Natural killer cell treated with Interleukin-12 subunit alpha and Interleukin-12 subunit beta and Interleukin-15 and Interleukin-18, amount 100 ng/mL, for 72 hours (primary cell): ENCODE measurements around the gene F7. TPM values are rescaled to one million over a fixed set of nuclear protein-coding genes. Genes with fewer than 3 reads are reported as not detected.
"Not testable (repeated sequence)": the region's sequence is repeated elsewhere in the genome, so short reads cannot be mapped to it uniquely, and the experiment has no call there.

ENCODE experiments used
- ATAC-seq, 2 donors: fragments of 150-1000 bp; cut with Tn5 transposase in 1 of 2; sonication (Bioruptor Pico), chemical (Tn5 transposase) in 1 of 2; 2 replicates each; pipeline ENCODE4 v1.10.0; 2021
- DNase-seq: peaks from one replicate; pipeline ENCODE4 v3.0.0; 2022; ENCODE audit warnings: low spot score
- H3K27ac Mint-ChIP-seq, 2 donors: 1 replicate in 1 of 2; 2 replicates in 1 of 2; pipeline ENCODE4 v1.8.0; 2022; ENCODE audit warnings: mixed read lengths in 2 of 2, mild to moderate bottlenecking in 1 of 2, moderate library complexity in 1 of 2
- H3K27me3 Mint-ChIP-seq, 2 donors: 1 replicate in 1 of 2; 2 replicates in 1 of 2; pipeline ENCODE4 v1.8.0; 2022; ENCODE audit warnings: mixed read lengths in 2 of 2
- H3K36me3 Mint-ChIP-seq: one replicate; pipeline ENCODE4 v1.8.0; 2022; ENCODE audit warnings: mixed read lengths
- H3K4me1 Mint-ChIP-seq, 2 donors: 1 replicate in 1 of 2; 2 replicates in 1 of 2; pipeline ENCODE4 v1.8.0; 2022; ENCODE audit warnings: low read depth in 2 of 2, mixed read lengths in 2 of 2, mild to moderate bottlenecking in 1 of 2
- H3K4me3 Mint-ChIP-seq: one replicate; pipeline ENCODE4 v1.8.0; 2022; ENCODE audit warnings: mixed read lengths
- H3K9me3 Mint-ChIP-seq: 2 replicates; pipeline ENCODE4 v1.8.0; 2022; ENCODE audit warnings: mixed read lengths
- total RNA-seq, 2 donors: library from RNA; stranded (reverse); gene quantifications; one replicate each; pipeline ENCODE4 v1.2.3, GENCODE V29; 2022

Gene F7
- total RNA-seq, 2 donors from 2014 or later: not detected

DNA sequence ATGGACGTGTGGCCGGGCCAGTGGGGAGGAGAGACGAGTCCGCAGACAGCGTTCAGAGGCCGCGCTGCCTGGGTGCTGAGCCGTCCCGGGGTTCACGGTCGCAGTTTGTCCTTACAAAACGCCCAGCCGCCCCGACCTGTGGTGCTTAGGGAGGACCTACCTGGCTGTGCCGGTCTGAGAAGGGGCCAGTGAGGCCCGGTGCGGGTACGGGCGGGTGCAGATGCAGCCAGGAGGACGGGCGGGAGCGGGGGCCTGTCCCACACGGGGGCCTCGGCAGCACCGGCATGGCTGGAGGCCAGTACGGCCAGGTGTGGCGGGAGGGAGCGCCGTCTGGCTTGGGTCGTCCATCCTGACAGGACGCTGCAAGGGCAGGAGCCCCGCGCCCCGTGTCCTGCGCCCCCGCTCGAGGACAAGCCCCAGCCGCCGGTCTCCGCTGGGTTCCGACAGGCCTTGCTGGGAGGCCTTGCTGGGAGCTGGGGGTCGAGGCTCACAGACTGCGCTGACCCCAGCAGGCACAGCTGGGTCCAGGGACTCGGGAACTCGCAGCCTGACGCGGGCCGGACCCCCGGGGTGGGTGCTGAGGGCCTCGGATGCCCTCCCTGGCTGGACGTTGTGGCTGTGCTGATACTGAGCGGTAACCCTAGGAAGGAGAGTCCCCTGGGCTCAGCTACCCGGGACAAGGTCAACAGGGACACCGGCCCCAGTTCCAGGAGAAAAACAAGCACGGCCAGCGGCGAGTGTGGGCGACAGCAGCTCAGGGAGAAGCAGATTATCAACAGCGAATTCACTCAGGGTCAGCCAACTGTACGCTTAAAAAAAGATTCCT is 47.6 kb downstream of the F7 start:
- Mint-ChIP-seq H3K4me1 (peaks cover 14 to 19% of the 10 kb centered on the region in 2 donors), H3K36me3 (peaks cover 8% of the 10 kb centered on the region), H3K9me3 (peaks cover 10% of the 10 kb centered on the region), H3K27me3 (peaks cover 11 to 17% of the 10 kb centered on the region in 2 donors), H3K4me3 (peak overlapping the region; percentile 90), H3K27ac (peak overlapping the region; percentile 1 to 11)
- DNase-seq (no peak), ATAC-seq (peak; percentile 46 to 55)

DNA sequence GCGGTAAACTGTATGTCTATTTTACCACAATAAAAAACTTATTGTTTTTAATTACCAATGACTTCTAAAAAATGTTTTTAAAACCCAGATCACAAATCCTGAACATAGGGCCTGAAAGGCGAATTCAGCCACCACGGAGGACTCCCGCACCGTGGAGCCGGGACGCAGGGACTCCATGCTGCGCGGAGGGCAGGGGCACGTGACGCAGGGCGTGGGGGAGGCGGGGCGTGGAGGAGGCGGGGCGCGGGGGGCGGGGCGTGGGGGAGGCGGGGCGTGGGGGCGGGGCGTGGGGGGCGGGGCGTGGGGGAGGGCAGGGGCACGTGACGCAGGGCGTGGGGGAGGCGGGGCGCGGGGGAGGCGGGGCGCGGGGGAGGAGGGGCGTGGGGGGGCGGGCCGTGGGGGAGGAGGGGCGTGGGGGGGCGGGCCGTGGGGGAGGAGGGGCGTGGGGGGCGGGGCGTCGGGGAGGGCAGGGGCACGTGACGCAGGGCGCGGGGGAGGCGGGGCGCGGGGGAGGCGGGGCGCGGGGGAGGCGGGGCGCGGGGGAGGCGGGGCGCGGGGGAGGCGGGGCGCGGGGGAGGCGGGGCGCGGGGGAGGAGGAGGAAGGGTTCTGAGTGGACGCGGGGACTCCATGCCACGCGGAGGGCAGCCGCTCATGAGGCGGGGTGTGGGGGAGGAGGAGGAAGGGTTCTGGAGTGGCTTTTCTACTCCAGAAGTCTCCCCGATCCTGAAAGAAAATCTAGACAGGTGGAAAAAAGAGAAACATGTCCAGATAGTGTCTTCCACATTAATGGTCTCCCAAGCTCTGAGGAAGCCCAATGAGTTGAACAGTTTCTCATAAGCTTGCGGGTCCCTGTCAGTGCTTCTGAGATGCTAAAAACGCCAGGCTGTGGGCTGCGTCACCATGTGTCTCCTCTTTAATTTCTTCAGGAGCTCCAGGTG is 48.5 kb downstream of the F7 start:
- DNase-seq: no peak
- peak; percentile 81 to 84 for ATAC-seq
- Mint-ChIP-seq H3K4me3 (peak overlapping the region; percentile 90), H3K9me3 (peaks cover 10% of the 10 kb centered on the region), H3K27ac (peak overlapping the region in 1 of 2 donors; percentile 47), H3K36me3 (peaks cover 8% of the 10 kb centered on the region), H3K27me3 (peaks cover 11 to 17% of the 10 kb centered on the region in 2 donors), H3K4me1 (peaks cover 14 to 19% of the 10 kb centered on the region in 2 donors)

DNA sequence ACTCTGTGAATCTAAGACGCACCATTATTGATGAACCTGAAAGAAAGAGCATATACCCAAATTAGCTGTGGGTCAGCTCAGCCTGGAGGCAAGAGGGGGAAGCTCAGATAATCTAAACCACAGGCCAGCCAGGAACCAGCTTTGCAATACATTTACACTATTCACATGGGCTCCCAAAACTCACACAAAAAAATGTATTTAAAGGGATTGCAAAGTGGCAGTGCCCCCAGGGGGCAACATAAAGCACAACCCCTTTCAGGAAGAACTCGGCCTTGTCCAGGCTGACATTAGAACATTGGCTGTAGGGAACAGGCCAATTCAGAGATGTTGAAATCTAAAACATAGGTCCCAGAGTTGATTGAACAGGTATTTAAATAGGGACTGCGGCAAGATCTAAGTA is 49.6 kb downstream of the F7 start:
- H3K27me3 Mint-ChIP-seq: peaks cover 11 to 17% of the 10 kb centered on the region in 2 donors
- DNase-seq: no peak
- peak overlapping the region; percentile 38 for H3K4me3 Mint-ChIP-seq
- H3K36me3 Mint-ChIP-seq: peaks cover 8% of the 10 kb centered on the region
- no peak for ATAC-seq
- H3K27ac Mint-ChIP-seq: peak overlapping the region in 1 of 2 donors; percentile 47
- H3K4me1 Mint-ChIP-seq: peaks cover 18 to 19% of the 10 kb centered on the region in 2 donors
- H3K9me3 Mint-ChIP-seq: peaks cover 10% of the 10 kb centered on the region

DNA sequence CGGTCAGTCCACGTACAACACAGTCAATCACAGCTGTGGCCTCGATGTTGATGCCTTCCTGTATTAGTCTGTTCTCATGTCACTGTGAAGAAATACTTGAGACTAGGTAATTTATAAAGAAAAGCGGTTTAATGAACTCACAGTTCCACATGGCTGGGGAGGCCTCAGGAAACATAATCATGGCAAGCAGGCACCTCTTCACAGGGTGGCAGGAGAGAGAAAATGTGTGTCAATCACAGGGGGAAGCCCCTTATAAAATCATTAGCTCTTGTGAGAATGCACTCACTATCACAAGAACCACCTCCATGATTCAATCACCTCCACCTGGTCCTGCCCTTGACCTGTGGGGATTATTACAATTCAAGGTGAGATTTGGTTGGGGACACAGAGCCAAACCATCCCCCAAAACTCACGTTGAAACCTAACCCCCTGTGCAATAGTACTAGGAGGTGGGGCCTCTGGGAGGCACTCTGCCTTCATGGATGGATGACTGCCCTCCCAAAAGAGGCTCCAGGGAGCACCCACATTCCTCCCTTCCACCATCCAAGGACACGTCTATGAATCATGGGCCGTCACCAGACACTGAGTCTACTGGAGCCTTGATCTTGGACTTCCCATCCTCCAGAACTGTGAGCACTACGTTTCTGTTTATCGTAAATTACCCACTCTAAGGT is 50.5 kb downstream of the F7 start:
- H3K9me3 Mint-ChIP-seq: peaks cover 10% of the 10 kb centered on the region
- peaks cover 9 to 14% of the 10 kb centered on the region in 2 donors for H3K27me3 Mint-ChIP-seq
- no peak for ATAC-seq
- H3K36me3 Mint-ChIP-seq: peaks cover 8% of the 10 kb centered on the region
- peaks cover 18 to 19% of the 10 kb centered on the region in 2 donors for H3K4me1 Mint-ChIP-seq
- no peak overlapping the region for H3K4me3 Mint-ChIP-seq
- no peak overlapping the region for H3K27ac Mint-ChIP-seq
- no peak for DNase-seq

DNA sequence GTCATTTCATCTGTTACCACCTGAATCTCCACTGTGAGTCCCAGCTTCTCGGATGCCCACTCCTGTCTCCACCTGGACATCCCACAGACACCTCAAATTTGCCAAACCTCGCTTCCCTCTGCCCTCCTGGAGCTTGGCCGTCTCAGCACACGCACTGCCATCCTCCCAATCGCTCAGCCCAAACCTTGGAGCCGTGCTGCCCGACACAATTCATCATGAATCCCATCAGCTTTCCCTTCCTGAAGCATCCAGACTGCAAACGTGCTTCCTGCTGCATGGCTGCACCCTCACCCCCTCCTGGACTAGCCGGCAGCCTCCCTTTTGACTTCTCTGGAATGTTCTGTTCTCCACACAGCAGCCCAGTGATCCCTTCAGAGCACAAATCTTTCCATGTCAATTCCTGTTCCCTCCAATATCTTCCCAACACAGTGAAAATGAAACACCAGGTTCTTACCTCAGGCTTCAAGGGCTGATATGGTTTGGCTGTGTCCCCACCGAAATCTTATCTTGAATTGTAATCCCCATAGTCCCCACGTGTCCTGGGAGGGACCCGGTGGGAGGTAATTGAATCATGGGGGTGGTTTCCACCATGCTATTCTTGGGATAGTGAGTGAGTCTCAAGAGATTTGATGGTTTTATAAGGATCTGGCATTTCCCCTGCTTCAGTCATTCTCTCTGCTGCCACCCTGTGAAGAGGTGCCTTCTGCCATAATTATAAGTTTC is 51.8 kb downstream of the F7 start:
- no peak for DNase-seq
- Mint-ChIP-seq H3K4me3 (no peak overlapping the region), H3K27me3 (peaks cover 5 to 7% of the 10 kb centered on the region in 2 donors), H3K4me1 (peaks cover 17% of the 10 kb centered on the region in 2 donors), H3K9me3 (peaks cover 10% of the 10 kb centered on the region), H3K36me3 (peaks cover 8% of the 10 kb centered on the region), H3K27ac (no peak overlapping the region)
- no peak for ATAC-seq

DNA sequence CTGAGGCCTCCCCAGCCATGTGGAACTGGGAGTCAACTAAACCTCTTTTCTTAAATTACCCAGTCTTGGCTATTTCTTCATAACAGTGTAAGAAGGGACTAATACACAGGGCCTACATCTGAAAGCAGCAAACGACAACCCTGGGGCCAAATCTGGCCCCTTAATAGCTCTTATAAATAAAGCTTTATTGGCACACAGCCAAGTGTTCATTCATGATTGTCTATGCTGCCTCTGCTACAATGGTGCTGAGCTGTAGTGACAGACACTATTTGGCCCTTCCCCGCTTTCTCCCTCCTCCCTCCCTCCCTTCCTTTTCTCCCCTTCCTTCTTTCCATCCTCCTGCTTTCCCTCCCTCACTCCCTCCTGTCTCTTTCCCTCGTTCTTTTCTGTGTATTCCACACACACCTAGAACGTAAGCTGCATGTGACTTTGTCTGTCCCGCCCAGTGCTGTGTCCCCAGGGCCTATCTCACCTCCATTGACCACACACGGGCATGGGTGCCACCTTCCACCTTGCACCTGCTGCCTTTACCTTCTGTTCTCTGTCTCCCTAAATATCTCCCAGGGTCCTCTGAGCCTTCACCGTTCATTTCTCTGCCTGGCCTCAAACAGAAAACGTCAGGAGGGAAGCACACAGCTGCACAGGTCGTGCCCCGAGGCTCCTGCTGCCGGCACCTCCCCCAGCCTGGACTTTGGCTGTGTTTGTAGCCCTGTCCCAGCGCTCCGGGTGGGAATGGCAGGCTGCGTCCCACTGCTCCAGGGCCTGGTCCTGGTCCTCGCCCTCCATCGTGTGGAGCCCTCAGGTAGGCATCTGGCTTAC is 52.5 kb downstream of the F7 start, which contains the start of gene PROZ:
Gene PROZ, plus strand, starts transcription at position 720 of the 819 bp plus-strand sequence. Its CDS starts 13 bp downstream, at position 733.
- Mint-ChIP-seq H3K9me3 (peaks cover 10% of the 10 kb centered on the region), H3K4me3 (no peak within 1 kb of the TSS), H3K4me1 (peaks cover 12 to 13% of the 10 kb centered on the region in 2 donors), H3K27ac (no peak within 1 kb of the TSS), H3K27me3 (no peaks in the 10 kb centered on the region), H3K36me3 (peaks cover 8% of the 10 kb centered on the region)
- ATAC-seq (no peak), DNase-seq (no peak)

DNA sequence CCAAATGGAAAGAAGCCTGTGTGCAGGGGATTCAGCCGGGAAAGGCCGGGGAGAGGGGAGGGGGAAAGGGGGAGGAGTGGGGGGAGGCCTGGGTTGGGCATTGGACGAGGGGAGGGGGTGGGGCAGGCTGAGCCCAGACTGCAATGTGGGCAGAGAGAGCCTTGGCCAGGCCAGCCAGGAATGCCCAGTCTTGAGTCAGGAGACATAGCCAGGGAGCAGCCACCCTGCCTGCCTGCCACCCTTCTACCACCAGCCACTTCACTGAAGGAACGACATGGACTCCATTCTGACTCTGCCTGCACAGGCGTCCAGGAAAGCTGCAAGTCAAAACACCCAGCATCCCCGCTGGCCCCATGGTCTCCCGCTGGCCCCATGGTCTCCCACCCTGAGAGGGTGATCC is 53.4 kb downstream of the F7 start:
- H3K36me3 Mint-ChIP-seq: peaks cover 8% of the 10 kb centered on the region
- peaks cover 10% of the 10 kb centered on the region for H3K9me3 Mint-ChIP-seq
- H3K27me3 Mint-ChIP-seq: no peaks in the 10 kb centered on the region
- no peak overlapping the region for H3K27ac Mint-ChIP-seq
- H3K4me3 Mint-ChIP-seq: no peak overlapping the region
- peaks cover 17 to 19% of the 10 kb centered on the region in 2 donors for H3K4me1 Mint-ChIP-seq
- DNase-seq (no peak), ATAC-seq (no peak)

DNA sequence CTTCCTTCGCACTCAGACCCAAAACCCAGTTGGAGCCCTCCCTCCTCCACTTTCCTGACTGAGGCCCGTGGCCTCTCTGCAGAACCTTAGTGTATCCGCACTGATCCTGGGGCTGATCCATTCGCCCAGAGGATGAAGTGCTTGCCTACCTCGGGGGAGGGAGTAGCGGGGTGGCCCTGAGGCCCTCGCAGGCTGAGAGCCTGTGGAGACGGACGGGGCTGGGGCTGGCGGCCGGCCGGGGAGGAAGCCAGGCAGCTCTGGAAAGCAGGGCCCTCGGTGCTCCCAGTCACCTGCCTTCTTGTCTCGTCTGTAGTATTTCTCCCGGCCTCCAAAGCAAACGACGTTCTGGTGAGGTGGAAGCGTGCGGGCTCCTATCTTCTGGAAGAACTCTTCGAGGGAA is 54.1 kb downstream of the F7 start:
- no peak for DNase-seq
- ATAC-seq: no peak
- Mint-ChIP-seq H3K27ac (no peak overlapping the region), H3K9me3 (peaks cover 10% of the 10 kb centered on the region), H3K27me3 (no peaks in the 10 kb centered on the region), H3K36me3 (peaks cover 8% of the 10 kb centered on the region), H3K4me3 (no peak overlapping the region), H3K4me1 (peaks cover 17 to 22% of the 10 kb centered on the region in 2 donors)

DNA sequence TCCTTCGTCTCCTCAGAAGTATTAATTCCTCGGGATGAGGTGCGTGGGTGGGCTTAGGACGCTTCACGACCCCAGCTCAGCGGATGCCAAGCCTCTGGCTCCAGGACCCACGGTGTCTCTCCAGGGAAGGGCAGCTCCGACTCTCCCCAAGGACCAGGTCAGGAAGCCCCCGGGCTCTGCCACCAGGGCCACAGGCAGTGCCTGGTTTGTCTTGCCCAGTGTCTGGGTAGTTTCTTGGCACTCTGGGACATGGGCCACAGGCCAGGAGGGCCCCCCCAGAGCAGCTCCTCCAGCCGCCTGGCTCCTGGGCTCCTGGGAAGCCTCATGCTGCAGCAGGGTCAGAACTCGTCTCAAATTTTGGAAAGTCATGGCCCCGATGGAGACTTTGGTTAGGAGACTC is 55.4 kb downstream of the F7 start:
- Mint-ChIP-seq H3K36me3 (no peaks in the 10 kb centered on the region), H3K9me3 (no peaks in the 10 kb centered on the region), H3K4me3 (peak overlapping the region; percentile 66), H3K4me1 (peaks cover 20 to 29% of the 10 kb centered on the region in 2 donors), H3K27me3 (no peaks in the 10 kb centered on the region), H3K27ac (no peak overlapping the region)
- no peak for DNase-seq
- no peak for ATAC-seq

DNA sequence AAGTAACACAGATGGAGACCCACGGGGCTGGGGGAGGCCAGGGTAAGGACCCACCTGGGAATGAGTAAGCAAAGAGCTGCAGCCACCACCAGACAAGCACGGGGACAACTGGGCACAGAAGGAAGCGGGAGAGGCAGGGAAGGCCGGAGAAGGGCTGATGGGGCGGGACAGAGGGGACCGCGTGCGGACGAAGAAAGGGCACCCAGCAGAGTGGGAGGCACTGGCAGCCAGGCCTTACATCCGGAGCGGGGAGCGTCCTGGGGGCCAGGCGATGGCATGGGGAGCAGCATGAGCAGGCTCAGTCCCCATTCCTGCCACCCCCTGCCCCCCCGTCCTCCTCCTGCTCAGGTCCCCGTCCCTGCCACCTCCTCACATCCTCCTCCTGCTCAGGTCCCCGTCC is 55.8 kb downstream of the F7 start:
- no peaks in the 10 kb centered on the region for H3K27me3 Mint-ChIP-seq
- peak overlapping the region; percentile 66 for H3K4me3 Mint-ChIP-seq
- H3K9me3 Mint-ChIP-seq: no peaks in the 10 kb centered on the region
- DNase-seq (no peak), ATAC-seq (no peak)
- no peak overlapping the region for H3K27ac Mint-ChIP-seq
- peaks cover 24 to 34% of the 10 kb centered on the region in 2 donors for H3K4me1 Mint-ChIP-seq
- H3K36me3 Mint-ChIP-seq: no peaks in the 10 kb centered on the region

DNA sequence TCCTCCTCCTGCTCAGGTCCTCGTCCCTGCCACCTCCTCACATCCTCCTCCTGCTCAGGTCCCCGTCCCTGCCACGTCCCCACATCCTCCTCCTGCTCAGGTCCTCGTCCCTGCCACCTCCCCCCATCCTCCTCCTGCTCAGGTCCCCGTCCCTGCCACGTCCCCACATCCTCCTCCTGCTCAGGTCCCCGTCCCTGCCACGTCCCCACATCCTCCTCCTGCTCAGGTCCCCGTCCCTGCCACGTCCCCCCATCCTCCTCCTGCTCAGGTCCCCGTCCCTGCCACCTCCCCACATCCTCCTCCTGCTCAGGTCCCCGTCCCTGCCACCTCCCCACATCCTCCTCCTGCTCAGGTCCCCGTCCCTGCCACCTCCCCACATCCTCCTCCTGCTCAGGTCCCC is 56.4 kb downstream of the F7 start:
- H3K4me3 Mint-ChIP-seq, H3K27me3 Mint-ChIP-seq, ATAC-seq, H3K9me3 Mint-ChIP-seq, H3K27ac Mint-ChIP-seq, H3K36me3 Mint-ChIP-seq, DNase-seq: not testable (repeated sequence)
- H3K4me1 Mint-ChIP-seq: peaks cover 26 to 37% of the 10 kb centered on the region in 2 donors
